HG03060 (cell line): Measurements from ENCODE around the gene INTS4.
"Not testable (repeated sequence)": the region's sequence is repeated elsewhere in the genome, so short reads cannot be mapped to it uniquely, and the experiment has no call there.

ENCODE experiments used
- ATAC-seq: cut with Tn5 transposase; IDR thresholded peaks from one replicate; pipeline ENCODE4 v1.9.1; 2021; ENCODE audit warnings: low read depth, moderate number of reproducible peaks; ENCODE audit not compliant: unreplicated experiment

Gene INTS4, protein sequence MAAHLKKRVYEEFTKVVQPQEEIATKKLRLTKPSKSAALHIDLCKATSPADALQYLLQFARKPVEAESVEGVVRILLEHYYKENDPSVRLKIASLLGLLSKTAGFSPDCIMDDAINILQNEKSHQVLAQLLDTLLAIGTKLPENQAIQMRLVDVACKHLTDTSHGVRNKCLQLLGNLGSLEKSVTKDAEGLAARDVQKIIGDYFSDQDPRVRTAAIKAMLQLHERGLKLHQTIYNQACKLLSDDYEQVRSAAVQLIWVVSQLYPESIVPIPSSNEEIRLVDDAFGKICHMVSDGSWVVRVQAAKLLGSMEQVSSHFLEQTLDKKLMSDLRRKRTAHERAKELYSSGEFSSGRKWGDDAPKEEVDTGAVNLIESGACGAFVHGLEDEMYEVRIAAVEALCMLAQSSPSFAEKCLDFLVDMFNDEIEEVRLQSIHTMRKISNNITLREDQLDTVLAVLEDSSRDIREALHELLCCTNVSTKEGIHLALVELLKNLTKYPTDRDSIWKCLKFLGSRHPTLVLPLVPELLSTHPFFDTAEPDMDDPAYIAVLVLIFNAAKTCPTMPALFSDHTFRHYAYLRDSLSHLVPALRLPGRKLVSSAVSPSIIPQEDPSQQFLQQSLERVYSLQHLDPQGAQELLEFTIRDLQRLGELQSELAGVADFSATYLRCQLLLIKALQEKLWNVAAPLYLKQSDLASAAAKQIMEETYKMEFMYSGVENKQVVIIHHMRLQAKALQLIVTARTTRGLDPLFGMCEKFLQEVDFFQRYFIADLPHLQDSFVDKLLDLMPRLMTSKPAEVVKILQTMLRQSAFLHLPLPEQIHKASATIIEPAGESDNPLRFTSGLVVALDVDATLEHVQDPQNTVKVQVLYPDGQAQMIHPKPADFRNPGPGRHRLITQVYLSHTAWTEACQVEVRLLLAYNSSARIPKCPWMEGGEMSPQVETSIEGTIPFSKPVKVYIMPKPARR

DNA sequence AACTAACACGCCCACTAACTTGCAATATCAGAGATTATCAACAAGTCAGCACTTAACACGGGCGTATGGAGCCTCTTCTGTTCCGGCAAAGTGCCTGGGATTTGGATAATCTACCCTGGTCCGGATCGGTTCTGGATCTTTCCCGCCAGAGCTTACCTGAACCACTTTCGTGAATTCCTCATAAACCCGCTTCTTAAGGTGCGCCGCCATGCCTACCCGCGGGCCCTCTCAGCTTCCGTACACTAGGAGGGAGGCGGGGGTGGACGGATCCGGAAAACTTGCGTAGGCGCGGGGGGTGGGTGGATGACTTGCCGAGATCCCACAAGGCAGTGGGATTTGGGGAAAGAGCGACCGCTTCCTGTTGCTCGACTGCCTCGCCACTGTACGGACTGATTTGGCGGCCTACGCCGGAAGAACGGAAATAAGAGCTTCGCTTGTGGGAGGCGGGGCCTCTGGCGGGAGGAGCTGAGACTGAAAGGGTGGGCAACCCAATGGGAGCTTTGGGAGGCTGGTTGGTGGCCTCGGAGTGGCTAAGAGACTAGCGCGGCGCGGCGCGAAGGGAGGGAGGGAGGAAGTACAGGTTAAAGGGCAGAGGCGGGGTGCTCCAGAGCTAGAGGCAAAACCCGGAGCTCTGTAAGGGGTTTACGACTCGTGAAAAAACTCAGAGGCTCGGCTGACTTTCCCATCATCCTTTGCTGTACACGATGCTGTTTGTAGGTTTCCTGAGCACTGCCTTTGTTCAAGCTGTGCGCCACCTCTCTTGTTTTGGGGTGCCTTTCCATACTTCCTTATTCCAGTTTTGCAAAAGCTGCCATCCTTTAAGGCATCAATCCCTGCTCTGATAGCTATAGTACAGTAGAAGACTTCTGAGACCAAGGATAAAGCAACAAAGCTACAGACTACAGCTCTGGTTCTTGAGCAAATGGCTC lies at the start of gene INTS4:
TSS of gene INTS4 (minus strand) at position 235 of the 929 bp plus-strand sequence. CDS start at position 210, 25 bp downstream.
- ATAC-seq = peak; percentile 96

DNA sequence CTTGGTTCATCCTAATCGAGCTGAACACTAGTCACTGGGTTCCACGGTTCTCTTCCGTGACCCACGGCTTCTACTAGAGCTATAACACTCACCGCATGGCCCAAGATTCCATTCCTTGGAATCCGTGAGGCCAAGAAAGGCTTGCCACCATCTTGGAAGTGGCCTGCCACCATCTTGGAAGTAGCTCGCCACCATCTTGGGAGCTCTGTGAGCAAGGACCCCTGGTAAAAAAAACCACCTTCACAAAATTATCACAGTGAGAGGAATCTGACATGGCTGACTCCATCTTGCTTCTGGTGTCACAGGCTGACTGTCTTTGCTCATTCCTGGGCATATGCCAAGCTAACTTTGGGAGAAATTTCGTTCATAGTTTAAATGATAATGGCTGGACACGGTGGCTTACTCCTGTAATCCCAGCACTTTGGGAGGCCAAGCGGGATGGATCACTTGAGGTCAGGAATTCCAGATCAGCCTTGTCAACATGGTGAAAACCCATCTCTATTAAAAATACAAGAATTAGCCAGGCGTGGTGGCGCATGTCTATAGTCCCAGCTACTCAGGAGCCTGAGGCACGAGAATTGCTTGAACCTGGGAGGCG lies 47.5 kb upstream of the INTS4 start:
- no peak for ATAC-seq

DNA sequence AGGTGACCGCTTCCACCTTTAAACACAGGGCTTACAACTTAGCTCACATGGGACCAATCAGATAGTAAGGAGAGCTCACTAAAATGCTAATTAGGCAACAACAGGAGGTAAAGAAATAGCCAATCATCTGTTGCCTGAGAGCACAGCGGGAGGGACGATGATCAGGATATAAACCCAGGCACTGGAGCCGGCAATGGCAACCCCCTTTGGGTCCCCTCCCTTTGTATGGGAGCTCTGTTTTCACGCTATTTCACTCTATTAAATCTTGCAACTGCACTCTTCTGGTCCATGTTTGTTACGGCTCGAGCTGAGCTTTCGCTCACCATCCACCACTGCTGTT lies 46.9 kb upstream of the INTS4 start:
- ATAC-seq = not testable (repeated sequence)

DNA sequence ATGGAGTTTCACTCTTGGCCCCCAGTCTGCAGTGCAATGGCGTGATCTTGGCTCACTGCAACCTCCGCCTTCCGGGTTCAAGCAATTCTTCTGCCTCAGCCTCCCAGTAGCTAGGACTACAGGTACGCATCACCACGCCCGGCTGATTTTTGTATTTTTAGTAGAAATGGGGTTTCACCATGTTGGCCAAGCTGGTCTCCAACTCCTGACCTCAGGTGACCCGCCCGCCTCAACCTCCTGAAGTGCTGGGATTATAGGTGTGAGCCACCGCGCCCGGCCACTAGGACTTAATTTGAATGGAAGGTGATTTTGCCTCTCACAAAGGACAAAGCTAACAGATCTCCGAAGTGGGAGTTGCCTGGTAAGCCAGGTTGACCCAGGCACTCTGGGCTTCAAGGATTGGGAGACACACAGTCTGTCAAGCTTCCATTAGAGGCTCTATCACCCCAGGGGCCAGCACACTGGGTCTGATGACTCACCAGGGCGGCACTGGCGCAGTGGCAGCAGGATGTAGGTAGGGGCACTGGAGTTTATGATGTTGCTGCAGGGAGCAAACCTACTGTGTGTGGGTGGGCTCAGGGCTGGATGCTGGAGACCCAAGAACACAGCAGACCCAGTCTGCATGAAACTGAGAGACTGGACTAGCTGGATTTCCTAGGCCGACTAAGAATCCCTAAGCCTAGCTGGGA lies 46.4 kb upstream of the INTS4 start:
- ATAC-seq = no peak

DNA sequence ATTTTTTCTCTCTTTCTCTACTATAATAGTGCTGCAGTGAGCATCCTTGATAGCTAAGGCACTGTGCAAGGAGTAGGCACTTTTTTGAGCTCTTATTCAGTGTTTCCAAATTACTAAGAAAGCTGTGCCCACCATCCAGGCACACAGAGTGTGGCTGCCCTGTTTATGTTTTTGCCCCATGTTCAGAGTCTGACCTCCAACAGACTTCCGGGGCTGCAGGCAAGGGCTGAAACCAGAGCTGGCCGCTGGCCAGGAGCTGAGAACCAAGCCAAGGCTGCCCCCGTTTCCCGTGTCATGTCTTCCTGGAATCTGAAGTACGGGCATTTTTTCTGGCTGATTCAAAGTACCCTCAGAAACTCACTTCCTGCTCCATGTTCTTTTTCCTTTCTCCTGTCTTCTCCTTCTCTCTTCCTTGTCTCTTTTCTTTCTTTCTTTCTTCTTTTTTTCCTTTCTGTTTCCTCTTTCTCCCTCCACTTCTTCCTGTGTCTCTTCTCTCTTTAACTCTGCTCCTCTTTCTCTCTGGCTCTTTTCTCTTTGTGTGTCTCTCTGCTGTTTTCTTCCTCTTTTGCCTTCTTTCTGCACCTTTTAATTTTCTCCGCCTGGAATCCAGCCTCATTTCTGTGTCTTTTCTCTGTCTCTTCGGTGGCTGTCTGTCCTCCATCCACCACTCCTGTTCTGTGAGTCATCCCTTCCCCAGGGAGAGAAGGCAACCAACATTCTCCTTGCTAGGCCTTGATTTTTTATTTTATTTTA lies 45.6 kb upstream of the INTS4 start:
- no peak for ATAC-seq

DNA sequence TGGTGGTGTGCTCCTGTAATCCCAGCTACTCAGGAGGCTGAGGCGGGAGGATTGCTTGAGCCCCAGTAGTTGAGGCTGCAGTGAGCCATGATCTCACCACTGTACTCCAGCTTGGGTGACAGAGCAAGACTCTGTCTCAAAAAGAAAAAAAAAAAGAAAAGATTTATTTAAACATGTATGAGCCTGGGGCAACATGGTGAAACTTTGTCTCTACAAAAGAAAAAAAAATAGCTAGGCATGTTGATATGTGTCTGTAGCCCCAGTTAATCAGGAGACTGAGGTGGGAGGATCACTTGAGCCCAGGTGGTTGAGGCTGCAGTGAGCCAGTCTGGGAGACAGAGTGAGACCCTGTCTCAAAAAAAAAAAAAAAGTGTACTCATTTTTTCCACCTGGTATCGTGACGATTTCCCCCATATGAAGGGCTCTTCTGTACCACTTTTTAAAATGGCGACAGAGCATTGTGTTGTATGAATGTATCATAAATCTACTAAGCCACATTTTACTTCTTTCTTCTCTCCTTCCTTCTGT lies 45.0 kb upstream of the INTS4 start:
- no peak for ATAC-seq

DNA sequence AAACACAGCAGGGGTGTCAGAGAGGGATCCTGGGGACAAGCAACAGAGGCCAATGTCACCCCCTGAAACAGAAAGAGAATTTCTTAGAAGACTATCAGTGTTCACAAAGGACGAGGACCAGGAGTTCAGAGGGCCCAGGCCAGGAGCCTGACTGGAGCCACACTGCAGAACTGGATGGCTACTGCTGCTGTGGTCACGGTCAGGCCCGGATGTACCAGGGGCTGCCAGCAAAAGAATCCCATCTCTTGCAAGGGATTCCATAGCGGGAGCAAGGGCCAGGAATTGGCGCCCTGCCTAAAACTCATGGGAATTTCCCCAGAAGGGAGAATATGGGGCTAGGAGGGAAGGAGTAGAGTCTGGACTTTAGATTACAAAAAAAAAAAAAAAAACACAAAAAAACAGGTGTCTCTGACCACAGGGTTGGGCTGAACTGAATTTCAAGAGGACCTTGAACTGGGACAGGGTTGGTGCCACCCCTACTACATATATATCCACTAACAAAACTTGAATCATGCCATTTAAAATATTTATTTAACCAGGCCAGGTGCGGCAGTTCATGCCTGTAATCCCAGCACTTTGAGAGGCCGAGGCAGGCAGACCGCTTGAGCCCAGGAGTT lies 44.3 kb upstream of the INTS4 start:
- no peak for ATAC-seq

DNA sequence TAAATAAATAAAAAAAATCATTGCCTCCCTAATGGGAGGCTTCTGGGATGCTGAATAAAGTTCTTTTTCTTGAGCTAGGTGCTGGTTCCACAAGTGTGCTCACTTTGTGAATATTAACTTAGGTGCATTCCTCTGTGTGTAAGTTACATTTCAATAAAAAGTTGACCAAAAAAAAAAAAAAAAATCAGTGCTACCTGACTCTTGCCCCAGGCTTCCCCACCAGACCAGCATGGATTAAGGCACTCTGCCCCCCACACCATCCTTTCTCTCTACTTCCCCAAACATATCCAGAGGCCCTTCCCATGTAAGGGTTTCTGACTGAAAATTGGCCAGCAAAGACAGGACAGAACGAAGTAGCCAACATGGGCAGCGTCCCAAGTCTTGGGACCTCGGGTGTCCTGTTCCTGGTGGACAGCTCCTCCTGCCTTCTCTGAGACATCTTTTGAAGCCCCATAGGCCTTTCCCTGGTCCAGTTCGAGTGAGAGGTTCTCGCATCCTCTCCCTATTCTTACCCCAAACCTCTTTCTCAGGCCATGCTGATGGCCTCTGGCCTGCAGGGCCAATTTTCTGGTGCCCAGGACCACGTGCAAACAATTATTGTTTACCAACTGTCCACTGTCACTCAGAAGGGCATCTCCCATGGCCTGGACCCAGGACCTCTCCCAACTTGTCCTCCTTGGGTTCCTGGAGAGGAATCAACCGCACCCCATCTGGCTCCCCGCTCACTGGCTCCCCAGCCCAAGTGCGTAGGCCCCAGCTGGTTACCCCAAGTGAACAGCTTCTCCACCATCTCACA lies 43.6 kb upstream of the INTS4 start:
- ATAC-seq = no peak

DNA sequence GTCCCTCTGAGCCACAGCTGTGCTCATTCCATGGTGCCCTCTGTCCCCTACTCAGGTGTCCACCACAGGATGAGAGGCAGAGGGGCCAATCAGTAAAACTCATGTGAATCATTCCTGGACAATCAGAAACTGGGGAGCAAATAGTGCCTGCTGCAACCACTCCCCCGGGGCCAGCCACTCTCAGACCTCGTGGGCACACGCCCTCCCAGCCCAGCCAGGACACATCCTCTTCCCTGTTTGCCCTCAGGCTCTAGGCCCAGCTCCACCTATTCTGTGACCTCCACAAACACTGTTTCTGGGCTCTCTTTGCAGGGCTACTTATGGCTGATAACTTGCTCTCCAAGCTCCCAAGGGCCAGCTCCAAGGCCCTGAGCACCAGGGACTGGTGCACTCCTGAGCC lies 42.6 kb upstream of the INTS4 start:
- ATAC-seq = no peak

DNA sequence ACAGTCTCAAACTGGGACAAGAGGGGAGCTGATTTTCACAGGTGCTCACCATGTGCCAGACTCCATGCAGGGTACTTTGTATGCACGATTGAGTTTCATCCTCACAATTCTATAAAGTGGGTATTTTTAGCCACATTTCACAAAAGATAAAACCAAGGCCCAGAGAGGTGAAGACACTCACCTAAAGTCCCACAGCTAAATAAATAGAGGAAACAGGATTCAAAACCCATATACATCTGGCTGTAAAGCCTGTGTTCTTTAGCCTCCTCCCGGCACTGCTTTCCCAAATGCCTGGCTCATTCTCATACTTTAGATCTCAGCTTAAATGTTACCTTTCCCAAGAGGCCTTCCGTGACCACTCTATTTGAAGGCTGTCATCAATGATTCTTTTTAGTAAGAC lies 41.8 kb upstream of the INTS4 start:
- no peak for ATAC-seq

DNA sequence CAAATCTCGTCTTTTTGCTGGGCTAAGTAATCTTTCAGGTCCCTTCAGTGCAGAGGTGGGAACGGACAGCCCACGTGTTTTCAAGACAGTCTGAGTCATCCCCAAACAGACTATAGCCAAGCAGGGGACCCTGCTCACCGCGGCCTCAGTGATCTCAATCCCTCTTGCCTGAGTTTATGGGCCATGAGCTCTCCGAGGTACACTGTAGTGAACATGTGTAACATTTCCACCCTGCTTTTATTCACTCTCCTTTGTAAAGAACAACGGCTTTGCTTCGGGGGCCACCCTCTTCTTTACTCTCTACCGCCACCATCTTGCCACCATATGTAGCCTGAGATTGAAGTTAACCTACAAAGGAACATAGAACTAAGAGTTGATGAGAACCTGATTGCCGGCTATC lies 40.2 kb upstream of the INTS4 start:
- no peak for ATAC-seq

DNA sequence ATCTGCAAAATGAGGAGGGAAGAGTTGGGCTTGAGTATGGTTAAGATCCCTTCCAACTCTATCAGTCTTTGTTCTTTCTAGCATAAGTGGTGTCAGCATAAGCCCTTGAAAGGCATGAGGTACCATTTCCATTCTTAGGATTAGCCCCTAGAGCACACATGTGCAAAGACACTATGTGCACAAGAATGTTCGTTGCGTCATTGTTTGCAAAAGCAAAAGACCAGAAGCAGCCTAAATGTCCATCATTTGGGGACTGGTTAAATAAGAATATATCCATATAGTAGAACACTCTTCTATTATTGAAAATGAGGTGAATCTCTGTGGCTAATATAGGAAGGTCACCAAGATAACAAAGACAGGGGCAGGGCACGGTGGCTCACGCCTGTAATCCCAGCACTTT lies 38.6 kb upstream of the INTS4 start:
- no peak for ATAC-seq

DNA sequence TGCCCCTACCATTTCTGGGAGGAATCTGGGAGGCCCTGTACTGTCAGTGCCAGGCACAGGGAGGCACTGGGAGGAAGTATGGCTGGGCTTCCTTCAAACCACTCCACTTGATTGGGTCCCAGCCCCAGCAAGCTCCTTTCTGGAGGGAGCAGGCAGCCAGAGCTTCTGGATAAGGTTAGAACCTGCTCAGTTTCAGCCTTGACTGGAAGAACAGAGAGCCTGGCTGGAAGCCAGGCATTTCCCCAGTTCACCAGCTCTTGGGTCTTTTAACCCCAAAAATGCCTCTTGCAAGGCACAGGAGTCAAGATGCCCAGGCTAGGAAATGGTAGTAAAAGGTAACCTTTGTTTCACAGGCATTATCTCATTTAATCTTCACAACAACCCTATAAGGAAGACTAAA lies 37.6 kb upstream of the INTS4 start:
- ATAC-seq = no peak

DNA sequence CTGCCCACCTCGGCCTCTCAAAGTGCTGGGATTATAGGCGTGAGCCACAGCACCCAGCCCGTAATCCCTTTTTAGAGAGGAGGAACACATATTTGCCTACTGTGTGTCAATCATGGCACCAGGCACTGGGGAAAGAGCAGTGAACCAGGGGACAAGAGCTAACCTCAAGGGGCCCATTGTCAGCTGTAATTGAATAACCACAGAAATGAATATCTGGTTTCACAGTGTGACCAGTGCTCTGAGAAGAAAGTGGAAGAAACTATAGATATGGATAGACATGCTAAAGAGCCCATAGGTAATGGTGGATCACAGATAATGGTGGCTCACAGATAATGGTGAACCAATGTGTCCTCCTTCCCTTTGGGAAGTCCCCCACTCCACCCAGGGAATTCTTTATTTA lies 37.2 kb upstream of the INTS4 start:
- peak; percentile 87 for ATAC-seq

DNA sequence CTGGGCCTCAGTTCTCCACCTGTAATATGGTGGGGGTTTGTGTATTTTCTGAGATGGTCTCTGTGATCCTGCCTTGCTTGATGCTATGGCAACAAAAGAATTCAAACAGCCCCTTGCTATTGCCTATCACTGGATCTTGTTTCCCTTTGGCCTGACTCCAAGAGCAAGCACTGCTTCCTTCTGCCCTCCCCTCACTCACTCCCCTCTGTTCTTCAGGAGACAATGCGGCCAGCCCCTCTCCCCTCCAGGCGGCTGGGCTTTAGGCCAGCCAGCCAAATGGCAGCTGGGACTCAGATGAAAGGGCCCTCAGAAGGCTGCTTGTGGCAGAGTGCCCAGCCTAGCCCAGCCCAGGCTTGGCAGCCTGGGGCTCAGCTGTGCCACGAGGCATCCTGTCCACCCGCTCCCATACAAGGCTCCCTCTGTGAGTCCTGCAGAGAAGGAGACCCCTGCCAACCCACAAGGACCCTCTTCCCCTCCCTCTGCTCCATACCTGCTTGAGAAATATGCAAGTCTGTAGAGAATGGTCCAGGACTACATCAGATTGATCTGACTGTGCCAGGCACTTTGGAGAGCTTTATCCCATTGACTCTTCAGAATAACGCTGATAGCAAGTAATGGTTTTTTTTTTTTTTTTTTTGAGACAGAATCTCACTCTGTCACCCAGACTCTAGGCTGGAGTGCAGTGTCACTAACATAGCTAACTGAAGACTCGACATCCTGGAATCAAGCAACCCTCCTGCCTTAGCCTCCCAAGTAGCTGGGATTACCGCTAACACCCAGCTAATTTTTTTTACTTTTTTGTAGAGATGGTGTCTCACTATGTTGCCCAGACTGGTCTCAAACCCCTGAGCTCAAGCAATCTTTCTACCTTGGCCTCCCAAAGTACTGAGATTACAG lies 36.2 kb upstream of the INTS4 start:
- ATAC-seq = no peak

DNA sequence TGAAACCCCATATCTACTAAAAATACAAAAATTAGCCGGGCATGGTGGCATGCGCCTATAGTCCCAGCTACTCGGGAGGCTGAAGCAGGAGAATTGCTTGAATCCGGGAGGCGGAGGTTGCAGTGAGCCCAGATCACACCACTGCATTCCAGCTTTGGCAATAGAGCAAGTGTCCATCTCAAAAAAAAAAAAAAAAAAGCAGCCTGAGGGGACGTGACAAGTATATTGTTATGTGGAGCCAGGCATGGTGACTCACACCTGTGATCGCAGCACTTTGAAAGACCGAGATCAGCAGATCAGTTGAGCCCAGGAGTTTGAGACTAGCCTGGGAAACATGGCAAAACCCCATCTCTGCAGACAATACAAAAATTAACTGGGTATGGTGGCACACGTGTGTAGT lies 34.0 kb upstream of the INTS4 start:
- ATAC-seq = not testable (repeated sequence)
